Astrocyte of the cerebellum (primary cell): ENCODE data around the gene FGF2.
"Not testable (repeated sequence)": the region's sequence is repeated elsewhere in the genome, so short reads cannot be mapped to it uniquely, and the experiment has no call there.

Experiments used
- DNase-seq: peaks from one replicate; pipeline ENCODE4 v3.0.0-alpha.2; 2011; ENCODE audit warnings: low read depth
- H3K4me3 ChIP-seq: 2 replicates; pipeline ENCODE4 v1.5.1; 2011; ENCODE audit warnings: mild to moderate bottlenecking, low read depth, low read length, moderate library complexity
- in situ Hi-C: cut with HindIII; loops from 2 replicates; pipeline ENCODE4 v1.10.0; 2017; ENCODE audit warnings: low sequenced_read_pairs
- TF ChIP-seq, protein P1 (sequence below): IDR thresholded peaks from 2 replicates; pipeline ENCODE4 v1.5.1; 2012; ENCODE audit warnings: low read length, low read depth, moderate library complexity, mild to moderate bottlenecking; ENCODE audit errors: missing control alignments

FGF2 gene

DNA sequence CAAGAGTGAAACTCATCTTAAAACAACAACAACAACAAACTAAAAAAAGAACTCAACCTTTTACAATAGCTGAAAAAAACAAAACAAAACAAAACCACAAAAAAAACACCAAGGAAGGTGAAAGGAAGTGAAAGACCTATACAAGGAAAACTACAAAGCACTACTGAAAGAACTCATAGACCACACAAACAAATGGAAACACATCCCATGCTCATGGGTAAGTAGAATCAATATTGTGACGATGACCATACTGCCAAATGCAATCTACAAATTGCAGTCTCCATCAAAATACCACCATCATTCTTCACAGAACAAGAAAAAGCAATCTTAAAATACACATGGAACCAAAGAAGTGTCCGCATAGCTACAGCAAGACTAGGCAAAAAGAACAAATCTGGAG, 41.5 kb upstream of the FGF2 start:
- H3K4me3 ChIP-seq = no peak overlapping the region
- no peak for DNase-seq
- in situ Hi-C loops = no loop called here
- TF ChIP-seq, protein P1, sequence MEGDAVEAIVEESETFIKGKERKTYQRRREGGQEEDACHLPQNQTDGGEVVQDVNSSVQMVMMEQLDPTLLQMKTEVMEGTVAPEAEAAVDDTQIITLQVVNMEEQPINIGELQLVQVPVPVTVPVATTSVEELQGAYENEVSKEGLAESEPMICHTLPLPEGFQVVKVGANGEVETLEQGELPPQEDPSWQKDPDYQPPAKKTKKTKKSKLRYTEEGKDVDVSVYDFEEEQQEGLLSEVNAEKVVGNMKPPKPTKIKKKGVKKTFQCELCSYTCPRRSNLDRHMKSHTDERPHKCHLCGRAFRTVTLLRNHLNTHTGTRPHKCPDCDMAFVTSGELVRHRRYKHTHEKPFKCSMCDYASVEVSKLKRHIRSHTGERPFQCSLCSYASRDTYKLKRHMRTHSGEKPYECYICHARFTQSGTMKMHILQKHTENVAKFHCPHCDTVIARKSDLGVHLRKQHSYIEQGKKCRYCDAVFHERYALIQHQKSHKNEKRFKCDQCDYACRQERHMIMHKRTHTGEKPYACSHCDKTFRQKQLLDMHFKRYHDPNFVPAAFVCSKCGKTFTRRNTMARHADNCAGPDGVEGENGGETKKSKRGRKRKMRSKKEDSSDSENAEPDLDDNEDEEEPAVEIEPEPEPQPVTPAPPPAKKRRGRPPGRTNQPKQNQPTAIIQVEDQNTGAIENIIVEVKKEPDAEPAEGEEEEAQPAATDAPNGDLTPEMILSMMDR = no peak

DNA sequence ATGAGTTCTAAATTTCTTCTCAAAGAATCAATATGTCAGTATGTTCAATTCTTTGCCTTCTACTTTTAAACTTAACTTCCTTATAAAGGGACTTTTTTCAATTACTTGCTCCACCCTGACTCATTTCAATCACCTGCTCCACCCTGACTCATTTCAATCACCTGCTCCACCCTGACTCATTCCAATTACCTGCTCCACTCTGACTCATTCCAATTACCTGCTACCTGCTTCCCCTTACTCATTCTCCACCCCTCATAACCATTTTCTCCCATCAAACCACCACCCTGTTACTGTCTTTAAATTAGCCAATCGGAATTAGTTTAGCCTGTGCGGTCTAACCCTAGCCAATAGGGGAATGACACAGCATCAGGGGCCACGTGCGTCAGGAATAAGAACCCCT, 40.3 kb upstream of the FGF2 start:
- in situ Hi-C loops, H3K4me3 ChIP-seq, DNase-seq: not testable (repeated sequence)

DNA sequence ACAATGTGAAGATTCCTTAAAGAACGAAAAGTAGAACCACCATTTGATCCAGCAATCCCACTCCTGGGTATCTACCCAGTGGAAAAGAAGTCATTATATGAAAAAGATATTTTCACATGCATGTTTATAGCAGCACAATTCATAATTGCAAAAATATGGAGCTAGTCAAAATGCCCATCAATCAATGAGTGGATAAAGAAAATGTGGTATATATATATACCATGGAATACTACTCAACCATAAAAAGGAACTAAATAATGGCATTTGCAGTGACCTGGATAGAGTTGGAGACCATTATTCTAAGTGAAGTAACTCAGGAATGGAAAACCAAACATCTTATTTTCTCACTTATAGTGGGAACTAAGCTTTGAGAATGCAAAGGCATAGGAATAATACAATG, 39.7 kb upstream of the FGF2 start:
- DNase-seq, in situ Hi-C loops, H3K4me3 ChIP-seq: not testable (repeated sequence)

DNA sequence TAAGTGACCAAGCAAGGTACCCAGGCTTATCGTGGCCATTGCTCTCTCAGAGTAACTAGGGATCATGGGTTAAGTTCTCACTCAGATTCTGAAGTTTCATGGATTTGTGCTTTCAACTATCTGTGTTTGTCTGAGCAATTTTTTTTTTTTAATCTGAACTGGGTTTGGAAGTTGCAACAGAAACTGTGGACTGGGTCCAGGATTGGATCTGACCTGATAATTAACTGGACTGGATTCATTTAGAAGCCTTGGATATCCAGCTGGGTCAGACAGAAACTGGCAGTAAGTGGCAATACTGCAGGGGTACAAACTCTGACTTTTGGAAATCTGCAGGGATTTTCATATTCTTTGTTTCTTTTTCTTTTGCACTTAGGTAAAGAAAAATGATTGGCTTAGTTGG, 38.7 kb upstream of the FGF2 start:
- in situ Hi-C loops = no loop called here
- no peak overlapping the region for H3K4me3 ChIP-seq
- TF ChIP-seq, protein P1 = no peak
- no peak for DNase-seq

DNA sequence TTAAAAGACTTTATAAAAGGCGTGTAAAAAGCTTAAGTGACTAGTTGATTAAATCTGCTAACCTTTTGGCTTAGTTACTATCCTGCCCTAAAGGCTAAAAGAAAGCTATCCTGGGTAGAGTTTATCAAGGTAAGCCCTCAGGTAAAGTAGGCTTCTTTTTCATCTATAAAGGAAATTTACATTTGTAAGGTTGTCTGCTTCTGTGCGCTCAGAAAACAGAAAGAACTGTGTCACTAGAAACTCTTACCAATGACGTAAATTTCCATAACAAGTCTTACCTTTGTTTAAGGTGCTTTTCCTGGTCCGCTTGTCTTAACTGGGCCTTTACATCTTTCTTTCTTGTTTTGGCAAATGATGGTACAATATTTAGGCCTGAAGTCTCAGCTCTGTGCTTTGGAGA, 37.7 kb upstream of the FGF2 start:
- no peak overlapping the region for H3K4me3 ChIP-seq
- TF ChIP-seq, protein P1 = no peak
- no peak for DNase-seq
- in situ Hi-C loops = no loop called here

DNA sequence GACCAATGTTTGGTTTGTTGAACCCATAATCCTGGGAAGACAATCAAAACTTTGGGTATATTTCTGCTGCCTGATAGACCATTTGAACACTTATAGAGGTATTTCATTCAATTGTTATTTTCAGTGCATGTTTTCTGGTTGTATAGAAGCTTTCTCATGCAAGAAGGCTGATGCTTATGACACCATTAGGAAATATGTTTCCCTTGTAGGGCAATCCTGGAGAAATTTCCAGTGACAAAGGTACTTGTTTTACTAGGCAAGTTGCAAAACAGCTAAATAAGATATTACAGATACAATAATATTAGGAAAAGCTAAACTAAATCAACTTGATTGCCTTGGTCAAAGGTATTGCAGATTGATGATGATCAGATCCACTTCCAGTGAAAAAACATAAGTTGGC, 32.8 kb upstream of the FGF2 start:
- TF ChIP-seq, protein P1 = no peak
- no peak for DNase-seq
- H3K4me3 ChIP-seq = no peak overlapping the region
- in situ Hi-C loops = no loop called here

DNA sequence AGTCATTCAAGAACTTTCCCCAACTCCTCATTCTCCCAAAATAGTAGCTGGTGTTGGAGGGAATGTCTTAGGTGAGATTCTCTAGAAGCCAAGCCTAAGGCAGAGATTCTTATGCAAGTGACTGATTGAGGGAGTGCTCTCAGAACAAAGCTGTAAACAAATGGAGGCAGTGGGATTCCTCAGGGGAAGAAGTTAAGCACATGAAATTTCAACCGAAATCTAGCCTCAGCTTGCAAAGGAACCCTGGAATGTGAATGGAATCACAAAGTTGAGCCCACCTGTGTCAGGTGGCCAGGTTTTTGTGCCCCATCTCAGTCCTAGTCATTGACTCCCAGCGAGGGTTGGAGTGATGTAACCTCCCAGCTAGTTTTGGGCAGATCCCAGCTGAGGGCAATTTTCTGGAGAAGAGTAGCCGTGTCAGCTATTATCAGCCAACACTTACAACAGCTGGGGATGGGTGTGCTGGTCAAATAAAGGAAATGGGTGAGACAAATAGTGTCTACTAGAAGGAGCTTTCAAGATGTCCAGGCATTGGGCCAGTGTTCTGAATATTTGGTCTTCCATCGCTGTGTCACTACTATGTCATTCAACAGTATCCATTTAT, 29.7 kb upstream of the FGF2 start:
- TF ChIP-seq, protein P1 = no peak
- DNase-seq = no peak
- in situ Hi-C loops = no loop called here
- H3K4me3 ChIP-seq = no peak overlapping the region
